Ureter (tissue), 1 donor: ENCODE measurements around the gene IREB2. TPM values are rescaled to one million over a fixed set of nuclear protein-coding genes. Genes with fewer than 3 reads are reported as not detected.
A peak's percentile ranks its signal among the peaks of the same experiment; 100 is the strongest.
"Not testable (repeated sequence)": the region's sequence is repeated elsewhere in the genome, so short reads cannot be mapped to it uniquely, and the experiment has no call there.

Source experiments
- DNase-seq: peaks from one replicate; pipeline ENCODE4 v3.0.0-alpha.2; 2020; ENCODE audit warnings: low spot score
- total RNA-seq: library from RNA; stranded (reverse); gene quantifications from one replicate; pipeline ENCODE4 v1.2.4, GENCODE V29; 2023
- donor health status: DM: yes; HTN: yes; CAD: no.

Gene IREB2
- total RNA-seq, 1 donor from 2014 or later, result 57.8 TPM

- DNase-seq, result no peak
These were observed 43.9 kb downstream of the IREB2 start for GRCh38 chr15:78481917-78482316.

- no peak for DNase-seq
These were observed 54.9 kb downstream of the IREB2 start for GRCh38 chr15:78492872-78493271.

- no peak for DNase-seq
These were observed 63.8 kb downstream of the IREB2 start for GRCh38 chr15:78501857-78502256.

GRCh38 chr15:78502641-78503040, 64.6 kb downstream of the IREB2 start:
- no peak for DNase-seq

GRCh38 chr15:78506971-78507830, 69.2 kb downstream of the IREB2 start, which contains the start of gene HYKK:
HYKK (plus strand) TSS chr15:78507577; CDS start chr15:78513089, 5,512 bp downstream.
- DNase-seq, result peak; percentile 96

GRCh38 chr15:78507831-78508160, 69.8 kb downstream of the IREB2 start:
- no peak for DNase-seq

- no peak for DNase-seq
These were observed 70.3 kb downstream of the IREB2 start for GRCh38 chr15:78508272-78508671.

GRCh38 chr15:78509726-78510312, 71.8 kb downstream of the IREB2 start:
- DNase-seq, result no peak

GRCh38 chr15:78520035-78520434, 82.0 kb downstream of the IREB2 start:
- not testable (repeated sequence) for DNase-seq

GRCh38 chr15:78524230-78524629, 86.2 kb downstream of the IREB2 start:
- DNase-seq, result no peak

GRCh38 chr15:78527325-78527724, 89.3 kb downstream of the IREB2 start:
- no peak for DNase-seq

- no peak for DNase-seq
These were observed 95.3 kb downstream of the IREB2 start for GRCh38 chr15:78533331-78533730.

GRCh38 chr15:78536134-78536533, 98.1 kb downstream of the IREB2 start:
- DNase-seq, result no peak

GRCh38 chr15:78537266-78537905, 99.4 kb downstream of the IREB2 start:
- no peak for DNase-seq

GRCh38 chr15:78538358-78538757, 100.3 kb downstream of the IREB2 start:
- DNase-seq, result no peak

- not testable (repeated sequence) for DNase-seq
These were observed 101.6 kb downstream of the IREB2 start for GRCh38 chr15:78539464-78540140.

- peak; percentile 95 for DNase-seq
These were observed 102.3 kb downstream of the IREB2 start, which contains the start of gene PSMA4 for GRCh38 chr15:78540141-78540870. PSMA4 (plus strand) TSS chr15:78540444; CDS start chr15:78541928, 1,484 bp downstream.

GRCh38 chr15:78540871-78541743, 103.1 kb downstream of the IREB2 start:
- DNase-seq, result no peak

- no peak for DNase-seq
These were observed 103.7 kb downstream of the IREB2 start for GRCh38 chr15:78541744-78542034.

- no peak for DNase-seq
These were observed 104.6 kb downstream of the IREB2 start for GRCh38 chr15:78542647-78543046.

GRCh38 chr15:78550194-78550593, 112.2 kb downstream of the IREB2 start:
- DNase-seq, result no peak
